GM18526 (cell line): ENCODE data around the gene GPR132.
A peak's percentile ranks its signal among the peaks of the same experiment; 100 is the strongest.

Experiments
- POLR2A ChIP-seq: IDR thresholded peaks from 3 replicates; pipeline ENCODE4 v1.6.1; 2011; ENCODE audit not compliant: insufficient read length; ENCODE audit errors: extremely low read depth

GPR132 gene

GRCh38 chr14:105060751-105061427 lies 4.3 kb downstream of the GPR132 start:
- TF ChIP-seq POLR2A: peak; percentile 23

- TF ChIP-seq POLR2A: no peak
Observed at GRCh38 chr14:105059925-105060565, 5.2 kb downstream of the GPR132 start.

- peak; percentile 24 for TF ChIP-seq POLR2A
Observed at GRCh38 chr14:105059035-105059924, 6.0 kb downstream of the GPR132 start.

- no peak for TF ChIP-seq POLR2A
Observed at GRCh38 chr14:105058521-105059034, 6.7 kb downstream of the GPR132 start.

- TF ChIP-seq POLR2A: no peak
Observed at GRCh38 chr14:105056303-105056831, 8.9 kb downstream of the GPR132 start.

GRCh38 chr14:105055736-105056302 lies 9.4 kb downstream of the GPR132 start:
- TF ChIP-seq POLR2A: no peak

- TF ChIP-seq POLR2A: no peak
Observed at GRCh38 chr14:105055334-105055733, 9.9 kb downstream of the GPR132 start.

GRCh38 chr14:105053996-105054395 lies 11.2 kb downstream of the GPR132 start:
- no peak for TF ChIP-seq POLR2A

GRCh38 chr14:105053421-105053820 lies 11.8 kb downstream of the GPR132 start:
- no peak for TF ChIP-seq POLR2A

GRCh38 chr14:105052110-105052458 lies 13.1 kb downstream of the GPR132 start:
- no peak for TF ChIP-seq POLR2A

GRCh38 chr14:105051182-105052109 lies 13.8 kb downstream of the GPR132 start:
- no peak for TF ChIP-seq POLR2A

- TF ChIP-seq POLR2A: peak; percentile 29
Observed at GRCh38 chr14:105050551-105050897, 14.7 kb downstream of the GPR132 start.

GRCh38 chr14:105049753-105050550 lies 15.3 kb downstream of the GPR132 start:
- no peak for TF ChIP-seq POLR2A
